Mesenchymal stem cell (in vitro differentiated cells and primary cell): ENCODE results near the gene SDR39U1.

Experiments
- DNase-seq: peaks from one replicate; pipeline ENCODE4 v3.0.0-alpha.2; 2013
- H2AFZ ChIP-seq: one replicate; pipeline ENCODE4 v1.6.1; 2013; ENCODE audit warnings: low read depth, mild to moderate bottlenecking, control low read depth, inconsistent platforms, low read length, moderate library complexity
- H2AK5ac ChIP-seq: 2 replicates; pipeline ENCODE4 v1.6.1; 2013; ENCODE audit warnings: low read length, moderate library complexity, mild to moderate bottlenecking, inconsistent platforms; ENCODE audit not compliant: severe bottlenecking
- H2BK120ac ChIP-seq: one replicate; pipeline ENCODE4 v1.6.1; 2013; ENCODE audit warnings: low read depth, mild to moderate bottlenecking, inconsistent platforms, low read length, moderate library complexity
- H2BK12ac ChIP-seq, 2 experiments: one replicate each; pipeline ENCODE4 v1.6.1; 2013; ENCODE audit warnings: inconsistent platforms in 2 of 2, low read length in 2 of 2, mild to moderate bottlenecking in 2 of 2, moderate library complexity in 2 of 2, control low read depth in 1 of 2
- H2BK15ac ChIP-seq: one replicate; pipeline ENCODE4 v1.6.1; 2013; ENCODE audit warnings: mild to moderate bottlenecking, low read depth, inconsistent platforms; ENCODE audit not compliant: poor library complexity, severe bottlenecking
- H2BK5ac ChIP-seq: 2 replicates; pipeline ENCODE4 v1.6.1; 2013; ENCODE audit warnings: low read depth, mild to moderate bottlenecking, low read length, control low read depth, inconsistent platforms; ENCODE audit not compliant: poor library complexity, severe bottlenecking
- H3K14ac ChIP-seq, 2 experiments: one replicate each; pipeline ENCODE4 v1.6.1; 2013; ENCODE audit warnings: inconsistent platforms in 2 of 2, low read length in 2 of 2, control low read depth in 1 of 2, mild to moderate bottlenecking in 1 of 2, moderate library complexity in 1 of 2
- H3K18ac ChIP-seq, 2 experiments: one replicate each; pipeline ENCODE4 v1.6.1; 2013; ENCODE audit warnings: inconsistent platforms in 2 of 2, low read length in 2 of 2, control low read depth in 1 of 2, low read depth in 1 of 2, mild to moderate bottlenecking in 1 of 2
- H3K23ac ChIP-seq, 2 experiments: one replicate each; pipeline ENCODE4 v1.6.1; 2013; ENCODE audit warnings: inconsistent platforms in 2 of 2, low read length in 2 of 2, mild to moderate bottlenecking in 2 of 2, moderate library complexity in 2 of 2, control low read depth in 1 of 2
- H3K27ac ChIP-seq: 2 replicates; pipeline ENCODE4 v1.5.1; 2013; ENCODE audit warnings: mild to moderate bottlenecking, moderate library complexity, low read length, control low read depth, inconsistent platforms; ENCODE audit not compliant: poor library complexity, severe bottlenecking
- H3K27me3 ChIP-seq, 2 experiments: 2 replicates each; pipeline versions ENCODE4 v1.6.1 to v1.7.0; 2013; ENCODE audit warnings: low read length in 2 of 2, mild to moderate bottlenecking in 2 of 2, moderate library complexity in 2 of 2, control low read depth in 1 of 2, inconsistent platforms in 1 of 2; ENCODE audit not compliant: control insufficient read depth in 1 of 2, insufficient read depth in 1 of 2
- H3K36me3 ChIP-seq, 2 experiments: 2 replicates each; pipeline versions ENCODE4 v1.6.1 to v1.7.0; 2013; ENCODE audit warnings: low read length in 2 of 2, control low read depth in 1 of 2, inconsistent platforms in 1 of 2, low read depth in 1 of 2, mild to moderate bottlenecking in 1 of 2; ENCODE audit not compliant: insufficient read depth in 2 of 2, control insufficient read depth in 1 of 2
- H3K4ac ChIP-seq, 2 experiments: one replicate each; pipeline ENCODE4 v1.6.1; 2013; ENCODE audit warnings: inconsistent platforms in 2 of 2, low read length in 2 of 2, mild to moderate bottlenecking in 2 of 2, moderate library complexity in 2 of 2, control low read depth in 1 of 2, low read depth in 1 of 2
- H3K4me1 ChIP-seq: 2 replicates; pipeline ENCODE4 v1.6.1; 2013; ENCODE audit warnings: low read depth, low read length, control low read depth; ENCODE audit not compliant: control insufficient read depth, insufficient read depth
- H3K4me2 ChIP-seq: 2 replicates; pipeline ENCODE4 v1.6.1; 2013; ENCODE audit warnings: low read length, mild to moderate bottlenecking, inconsistent platforms; ENCODE audit not compliant: poor library complexity, severe bottlenecking
- H3K4me3 ChIP-seq, 2 experiments: 2 replicates each; pipeline versions ENCODE4 v1.5.1 to v1.7.0; 2013; ENCODE audit warnings: low read length in 2 of 2, mild to moderate bottlenecking in 2 of 2, control low read depth in 1 of 2, low read depth in 1 of 2; ENCODE audit not compliant: insufficient read depth in 1 of 2
- H3K79me1 ChIP-seq: replicated peaks from 2 replicates; pipeline ENCODE4 v1.6.1; 2013; ENCODE audit warnings: mild to moderate bottlenecking, control low read depth, low read length, inconsistent platforms; ENCODE audit not compliant: poor library complexity, severe bottlenecking
- H3K9ac ChIP-seq: 2 replicates; pipeline ENCODE4 v1.7.0; 2013; ENCODE audit warnings: mild to moderate bottlenecking, low read length, moderate library complexity
- H3K9me3 ChIP-seq: 2 replicates; pipeline ENCODE4 v1.7.0; 2013; ENCODE audit warnings: mild to moderate bottlenecking, low read length; ENCODE audit not compliant: control insufficient read depth
- H4K8ac ChIP-seq: one replicate; pipeline ENCODE4 v1.6.1; 2013; ENCODE audit warnings: inconsistent platforms, mild to moderate bottlenecking, low read length, moderate library complexity
- H4K91ac ChIP-seq: one replicate; pipeline ENCODE4 v1.6.1; 2013; ENCODE audit warnings: mild to moderate bottlenecking, low read length, inconsistent platforms
- WGBS: methylation state at CpG from one replicate; pipeline ENCODE4 v1.1.7; 2013; ENCODE audit warnings: mixed read lengths; 5-methylcytosine and 5-hydroxymethylcytosine counted together

SDR39U1 gene

GRCh38 chr14:24407608-24408325 is 34.8 kb downstream of the SDR39U1 start:
- no peak overlapping the region for H3K9ac ChIP-seq
- H3K4me1 ChIP-seq, result no peaks in the 10 kb centered on the region
- no peak overlapping the region for H3K18ac ChIP-seq
- H2AK5ac ChIP-seq, result no peak overlapping the region
- no peaks in the 10 kb centered on the region for H3K27me3 ChIP-seq
- H3K36me3 ChIP-seq, result peaks cover 50 to 54% of the 10 kb centered on the region in 2 experiments
- no peak overlapping the region for H3K4me2 ChIP-seq
- 95% methylated on average over 18 of the region's 18 CpGs for WGBS
- no peak overlapping the region for H3K4ac ChIP-seq
- no peak overlapping the region for H2BK12ac ChIP-seq
- no peak overlapping the region for H3K23ac ChIP-seq
- peaks cover 8% of the 10 kb centered on the region for H3K79me1 ChIP-seq
- no peak overlapping the region for H2AFZ ChIP-seq
- H4K8ac ChIP-seq, result no peak overlapping the region
- H2BK120ac ChIP-seq, result no peak overlapping the region
- no peak for DNase-seq
- H2BK5ac ChIP-seq, result no peak overlapping the region
- no peak overlapping the region for H3K14ac ChIP-seq
- no peak overlapping the region for H4K91ac ChIP-seq
- no peak overlapping the region for H2BK15ac ChIP-seq
- no peak overlapping the region for H3K4me3 ChIP-seq
- no peak overlapping the region for H3K27ac ChIP-seq
- H3K9me3 ChIP-seq, result no peaks in the 10 kb centered on the region

- Histone ChIP-seq H2AK5ac (no peak overlapping the region), H3K18ac (no peak overlapping the region), H2BK120ac (no peak overlapping the region), H3K14ac (no peak overlapping the region), H3K4me2 (no peak overlapping the region), H4K91ac (no peak overlapping the region), H3K79me1 (peaks cover 11% of the 10 kb centered on the region), H3K9me3 (no peaks in the 10 kb centered on the region), H4K8ac (no peak overlapping the region), H2AFZ (no peak overlapping the region), H3K4me3 (no peak overlapping the region), H3K4me1 (peaks cover 6% of the 10 kb centered on the region), H3K23ac (no peak overlapping the region), H3K9ac (no peak overlapping the region), H3K27me3 (no peaks in the 10 kb centered on the region), H3K27ac (no peak overlapping the region), H2BK15ac (no peak overlapping the region), H3K36me3 (peaks cover 42 to 45% of the 10 kb centered on the region in 2 experiments), H2BK5ac (no peak overlapping the region), H3K4ac (no peak overlapping the region), H2BK12ac (no peak overlapping the region)
- no peak for DNase-seq
- WGBS, result 94% methylated on average over 6 of the region's 6 CpGs
These were observed 36.2 kb downstream of the SDR39U1 start for GRCh38 chr14:24406416-24406815.

DNA sequence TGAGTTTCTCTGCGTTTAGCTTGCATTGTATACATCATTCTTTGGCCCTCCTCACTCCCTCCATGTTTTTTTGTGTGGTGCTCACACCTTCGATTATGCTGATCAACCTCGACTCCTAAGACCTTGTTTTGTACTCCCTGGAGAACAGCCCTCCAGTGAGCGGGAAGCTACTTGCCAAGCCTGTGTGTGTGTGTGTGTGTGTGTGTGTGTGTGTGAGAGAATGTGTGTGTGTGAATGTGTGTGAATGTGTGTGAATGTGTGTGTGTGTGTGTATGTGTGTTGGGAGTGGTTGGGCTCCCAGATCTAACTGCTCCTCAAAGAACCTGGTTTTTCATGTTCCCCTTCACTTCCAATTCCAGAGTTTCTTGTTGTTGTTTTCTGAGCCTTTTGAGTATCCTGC is 37.8 kb downstream of the SDR39U1 start:
- no peak overlapping the region for H3K4me3 ChIP-seq
- no peak for DNase-seq
- no peak overlapping the region for H3K23ac ChIP-seq
- H2BK15ac ChIP-seq, result no peak overlapping the region
- no peak overlapping the region for H4K91ac ChIP-seq
- H3K4me1 ChIP-seq, result peaks cover 12% of the 10 kb centered on the region
- no peak overlapping the region for H4K8ac ChIP-seq
- peak overlapping the region in 1 of 2 experiments; percentile 49 for H2BK12ac ChIP-seq
- no peak overlapping the region for H2AK5ac ChIP-seq
- no peak overlapping the region for H3K27ac ChIP-seq
- no peak overlapping the region for H2BK120ac ChIP-seq
- H3K4ac ChIP-seq, result no peak overlapping the region
- H2BK5ac ChIP-seq, result no peak overlapping the region
- no peak overlapping the region for H3K14ac ChIP-seq
- H3K18ac ChIP-seq, result no peak overlapping the region
- H3K27me3 ChIP-seq, result no peaks in the 10 kb centered on the region
- peaks cover 13% of the 10 kb centered on the region for H3K79me1 ChIP-seq
- H2AFZ ChIP-seq, result no peak overlapping the region
- WGBS, result 81% methylated on average over 4 of the region's 4 CpGs
- H3K4me2 ChIP-seq, result no peak overlapping the region
- no peaks in the 10 kb centered on the region for H3K9me3 ChIP-seq
- no peak overlapping the region for H3K9ac ChIP-seq
- H3K36me3 ChIP-seq, result peaks cover 29 to 30% of the 10 kb centered on the region in 2 experiments

DNA sequence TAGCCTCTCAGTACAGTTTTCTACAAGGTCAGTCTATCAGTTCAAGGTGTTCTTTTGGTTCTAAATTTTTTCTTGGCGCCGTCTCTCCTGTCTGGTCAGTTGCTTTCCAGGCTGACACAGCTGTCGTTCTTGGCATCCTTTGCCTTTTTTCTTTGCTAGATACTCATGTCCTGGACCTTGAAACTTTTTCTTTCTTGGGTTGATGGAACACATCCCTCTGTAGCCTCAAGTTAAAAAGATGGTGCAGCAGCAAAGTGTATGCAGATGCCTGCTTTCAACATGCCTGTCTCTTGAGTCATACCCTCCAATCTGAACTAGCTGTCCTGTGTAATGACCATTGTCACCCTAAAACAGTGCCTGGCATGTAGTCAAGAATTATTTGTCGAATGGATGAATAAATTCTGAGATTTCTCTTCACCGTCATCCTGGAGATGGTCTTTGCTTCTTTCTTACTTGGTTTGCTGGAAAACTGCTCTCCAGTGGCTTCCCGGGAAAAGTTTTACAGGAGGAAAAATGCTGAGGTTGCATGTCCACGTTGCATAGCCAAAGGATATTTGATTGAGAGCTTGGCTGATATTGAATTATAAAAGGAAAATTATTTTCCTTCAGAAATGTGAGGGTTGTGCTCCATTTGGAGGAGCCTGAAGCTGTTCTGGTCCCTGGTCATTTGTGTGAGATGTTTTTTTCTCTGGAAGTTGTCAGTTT is 39.1 kb downstream of the SDR39U1 start:
- H2BK5ac ChIP-seq, result no peak overlapping the region
- no peak overlapping the region for H2BK120ac ChIP-seq
- DNase-seq, result no peak
- H3K9me3 ChIP-seq, result no peaks in the 10 kb centered on the region
- no peak overlapping the region for H3K4me2 ChIP-seq
- no peak overlapping the region for H4K8ac ChIP-seq
- H3K27ac ChIP-seq, result no peak overlapping the region
- H3K4ac ChIP-seq, result no peak overlapping the region
- no peak overlapping the region for H3K23ac ChIP-seq
- no peak overlapping the region for H3K9ac ChIP-seq
- H2AFZ ChIP-seq, result no peak overlapping the region
- H3K79me1 ChIP-seq, result peaks cover 17% of the 10 kb centered on the region
- no peak overlapping the region for H2BK12ac ChIP-seq
- no peak overlapping the region for H2AK5ac ChIP-seq
- WGBS, result 69% methylated on average over 7 of the region's 7 CpGs
- no peak overlapping the region for H3K18ac ChIP-seq
- peaks cover 20% of the 10 kb centered on the region for H3K4me1 ChIP-seq
- no peak overlapping the region for H2BK15ac ChIP-seq
- no peak overlapping the region for H3K14ac ChIP-seq
- no peak overlapping the region for H4K91ac ChIP-seq
- H3K36me3 ChIP-seq, result peaks cover 16% of the 10 kb centered on the region in 2 experiments
- H3K4me3 ChIP-seq, result no peak overlapping the region
- no peaks in the 10 kb centered on the region for H3K27me3 ChIP-seq
